Panc1 (cell line): ENCODE measurements around the gene UROC1. TPM values are rescaled to one million over a fixed set of nuclear protein-coding genes. Genes with fewer than 3 reads are reported as not detected.

Experiments used
- ATAC-seq: fragments of 200-7000 bp; cut with Tn5 transposase; 2 replicates; pipeline ENCODE4 v1.9.1; 2020; ENCODE audit warnings: mild to moderate bottlenecking, moderate library complexity
- BruUV-seq: library from RNA; stranded (reverse); fragments of 400-500 nt; replicated peaks from 2 replicates; lab custom pipeline; 2021; lab: Mats Ljungman, UMichigan
- CTCF ChIA-PET: fragments of 300-600 bp; sonication (Branson Sonifier 250); formaldehyde crosslinking; loops from one replicate; lab custom pipeline; 2022; ENCODE audit warnings: antibody characterized with exemption; lab: Charles Lee
- POLR2A ChIA-PET: fragments of 300-600 bp; sonication (Branson Sonifier 250); formaldehyde crosslinking; loops from one replicate; lab custom pipeline; 2022; ENCODE audit warnings: antibody characterized with exemption; lab: Charles Lee
- DNase-seq: peaks from one replicate; pipeline ENCODE4 v3.0.0-alpha.2; 2010; ENCODE audit warnings: low read depth, low spot score
- H3K27ac ChIP-seq: 2 replicates; pipeline ENCODE4 v1.5.1; 2011; ENCODE audit warnings: mild to moderate bottlenecking, low read length, inconsistent platforms
- H3K27me3 ChIP-seq: fragments of 200-500 bp; sonication (Bioruptor generic); 2 replicates; pipeline ENCODE4 v1.6.0; 2014; ENCODE audit warnings: low read length, inconsistent platforms; ENCODE audit not compliant: control insufficient read depth, insufficient read depth
- H3K36me3 ChIP-seq: fragments of 200-500 bp; sonication (Bioruptor generic); 2 replicates; pipeline ENCODE4 v1.5.1; 2014; ENCODE audit warnings: inconsistent platforms, mild to moderate bottlenecking, low read length, moderate library complexity; ENCODE audit not compliant: control insufficient read depth, insufficient read depth
- H3K4me1 ChIP-seq: 2 replicates; pipeline ENCODE4 v1.5.1; 2011; ENCODE audit warnings: inconsistent platforms, mild to moderate bottlenecking, low read length, moderate library complexity; ENCODE audit not compliant: control insufficient read depth, insufficient read depth
- H3K4me3 ChIP-seq, 2 experiments: 2 replicates each; pipeline ENCODE4 v1.5.1; 2011 to 2012; ENCODE audit warnings: low read depth in 2 of 2, low read length in 2 of 2, mild to moderate bottlenecking in 2 of 2, inconsistent platforms in 1 of 2, moderate library complexity in 1 of 2
- H3K9me3 ChIP-seq: fragments of 200-500 bp; sonication (Bioruptor generic); 2 replicates; pipeline ENCODE4 v1.5.1; 2014; ENCODE audit warnings: low read depth, mild to moderate bottlenecking, inconsistent platforms, low read length, moderate library complexity; ENCODE audit not compliant: control insufficient read depth, insufficient read depth
- POLR2AphosphoS5 ChIP-seq: IDR thresholded peaks from 2 replicates; pipeline ENCODE4 v1.6.1; 2012; ENCODE audit warnings: mild to moderate bottlenecking, low read depth, low read length, moderate library complexity
- SIN3A ChIP-seq: IDR thresholded peaks from 2 replicates; pipeline ENCODE4 v1.6.1; 2012; ENCODE audit warnings: low read depth, mild to moderate bottlenecking, low read length, moderate library complexity, borderline replicate concordance; ENCODE audit not compliant: insufficient read depth
- TCF7L2 ChIP-seq: IDR thresholded peaks from 2 replicates; pipeline ENCODE4 v1.6.1; 2011; ENCODE audit warnings: mild to moderate bottlenecking, low read depth, low read length, inconsistent platforms
- in situ Hi-C: cut with HindIII; loops from 2 replicates; pipeline ENCODE4 v1.10.0; 2016; ENCODE audit warnings: low sequenced_read_pairs, low pct_unique_long_range_greater_than_20kb
- intact Hi-C: fragments of 100-400 bp; cut with micrococcal nuclease; formaldehyde crosslinking; loops from one replicate; pipeline ENCODE4 v1.10.0; 2022; ENCODE audit not compliant: unreplicated experiment
- total RNA-seq: library from RNA; stranded (reverse); gene quantifications from one replicate; pipeline ENCODE4 v1.2.1, GENCODE V29; 2021; ENCODE audit not compliant: unreplicated experiment
- TF ChIP-seq, protein P1 (sequence below), 2 experiments: IDR thresholded peaks; 2 replicates each; pipeline ENCODE4 v1.6.1; 2011 to 2012; ENCODE audit warnings: low read depth in 2 of 2, control low read depth in 1 of 2, low read length in 1 of 2, mild to moderate bottlenecking in 1 of 2, moderate library complexity in 1 of 2; ENCODE audit not compliant: insufficient read depth in 1 of 2
- TF ChIP-seq, protein P2 (sequence below): fragments of 450-650 bp; IDR thresholded peaks from 2 replicates; pipeline ENCODE4 v1.5.1; 2017; ENCODE audit warnings: mild to moderate bottlenecking

The UROC1 gene
- total RNA-seq, 1 experiment from 2014 or later, result not detected

- ChIA-PET POLR2A (no interaction called here), CTCF (no interaction called here)
- intact Hi-C loops (no loop called here), in situ Hi-C loops (no loop called here)
- DNase-seq (no peak), ATAC-seq (no peak)
- no peak overlapping the region for H3K4me3 ChIP-seq
- H3K36me3 ChIP-seq, result 0 out of 2 replicates have a peak, but pooled peaks cover 2% of the 10 kb centered on the region
- no peaks in the 10 kb centered on the region for H3K27me3 ChIP-seq
- no peak for TF ChIP-seq POLR2AphosphoS5
- no peak for TF ChIP-seq TCF7L2
- TF ChIP-seq SIN3A, result no peak
- TF ChIP-seq, protein P1, sequence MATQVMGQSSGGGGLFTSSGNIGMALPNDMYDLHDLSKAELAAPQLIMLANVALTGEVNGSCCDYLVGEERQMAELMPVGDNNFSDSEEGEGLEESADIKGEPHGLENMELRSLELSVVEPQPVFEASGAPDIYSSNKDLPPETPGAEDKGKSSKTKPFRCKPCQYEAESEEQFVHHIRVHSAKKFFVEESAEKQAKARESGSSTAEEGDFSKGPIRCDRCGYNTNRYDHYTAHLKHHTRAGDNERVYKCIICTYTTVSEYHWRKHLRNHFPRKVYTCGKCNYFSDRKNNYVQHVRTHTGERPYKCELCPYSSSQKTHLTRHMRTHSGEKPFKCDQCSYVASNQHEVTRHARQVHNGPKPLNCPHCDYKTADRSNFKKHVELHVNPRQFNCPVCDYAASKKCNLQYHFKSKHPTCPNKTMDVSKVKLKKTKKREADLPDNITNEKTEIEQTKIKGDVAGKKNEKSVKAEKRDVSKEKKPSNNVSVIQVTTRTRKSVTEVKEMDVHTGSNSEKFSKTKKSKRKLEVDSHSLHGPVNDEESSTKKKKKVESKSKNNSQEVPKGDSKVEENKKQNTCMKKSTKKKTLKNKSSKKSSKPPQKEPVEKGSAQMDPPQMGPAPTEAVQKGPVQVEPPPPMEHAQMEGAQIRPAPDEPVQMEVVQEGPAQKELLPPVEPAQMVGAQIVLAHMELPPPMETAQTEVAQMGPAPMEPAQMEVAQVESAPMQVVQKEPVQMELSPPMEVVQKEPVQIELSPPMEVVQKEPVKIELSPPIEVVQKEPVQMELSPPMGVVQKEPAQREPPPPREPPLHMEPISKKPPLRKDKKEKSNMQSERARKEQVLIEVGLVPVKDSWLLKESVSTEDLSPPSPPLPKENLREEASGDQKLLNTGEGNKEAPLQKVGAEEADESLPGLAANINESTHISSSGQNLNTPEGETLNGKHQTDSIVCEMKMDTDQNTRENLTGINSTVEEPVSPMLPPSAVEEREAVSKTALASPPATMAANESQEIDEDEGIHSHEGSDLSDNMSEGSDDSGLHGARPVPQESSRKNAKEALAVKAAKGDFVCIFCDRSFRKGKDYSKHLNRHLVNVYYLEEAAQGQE (IDR thresholded peaks at IDR 0.05; ENCODE audit: insufficient read depth in 1 of 2, low read depth in 2 of 2, low read length in 1 of 2), result no peak
- TF ChIP-seq, protein P2, sequence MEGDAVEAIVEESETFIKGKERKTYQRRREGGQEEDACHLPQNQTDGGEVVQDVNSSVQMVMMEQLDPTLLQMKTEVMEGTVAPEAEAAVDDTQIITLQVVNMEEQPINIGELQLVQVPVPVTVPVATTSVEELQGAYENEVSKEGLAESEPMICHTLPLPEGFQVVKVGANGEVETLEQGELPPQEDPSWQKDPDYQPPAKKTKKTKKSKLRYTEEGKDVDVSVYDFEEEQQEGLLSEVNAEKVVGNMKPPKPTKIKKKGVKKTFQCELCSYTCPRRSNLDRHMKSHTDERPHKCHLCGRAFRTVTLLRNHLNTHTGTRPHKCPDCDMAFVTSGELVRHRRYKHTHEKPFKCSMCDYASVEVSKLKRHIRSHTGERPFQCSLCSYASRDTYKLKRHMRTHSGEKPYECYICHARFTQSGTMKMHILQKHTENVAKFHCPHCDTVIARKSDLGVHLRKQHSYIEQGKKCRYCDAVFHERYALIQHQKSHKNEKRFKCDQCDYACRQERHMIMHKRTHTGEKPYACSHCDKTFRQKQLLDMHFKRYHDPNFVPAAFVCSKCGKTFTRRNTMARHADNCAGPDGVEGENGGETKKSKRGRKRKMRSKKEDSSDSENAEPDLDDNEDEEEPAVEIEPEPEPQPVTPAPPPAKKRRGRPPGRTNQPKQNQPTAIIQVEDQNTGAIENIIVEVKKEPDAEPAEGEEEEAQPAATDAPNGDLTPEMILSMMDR, result no peak
- no peaks in the 10 kb centered on the region for H3K4me1 ChIP-seq
- no peak overlapping the region for H3K27ac ChIP-seq
- no TSS peak for BruUV-seq
- H3K9me3 ChIP-seq, result no peaks in the 10 kb centered on the region
Measured at GRCh38 chr3:126448136-126448892, 69.3 kb downstream of the UROC1 start.

DNA sequence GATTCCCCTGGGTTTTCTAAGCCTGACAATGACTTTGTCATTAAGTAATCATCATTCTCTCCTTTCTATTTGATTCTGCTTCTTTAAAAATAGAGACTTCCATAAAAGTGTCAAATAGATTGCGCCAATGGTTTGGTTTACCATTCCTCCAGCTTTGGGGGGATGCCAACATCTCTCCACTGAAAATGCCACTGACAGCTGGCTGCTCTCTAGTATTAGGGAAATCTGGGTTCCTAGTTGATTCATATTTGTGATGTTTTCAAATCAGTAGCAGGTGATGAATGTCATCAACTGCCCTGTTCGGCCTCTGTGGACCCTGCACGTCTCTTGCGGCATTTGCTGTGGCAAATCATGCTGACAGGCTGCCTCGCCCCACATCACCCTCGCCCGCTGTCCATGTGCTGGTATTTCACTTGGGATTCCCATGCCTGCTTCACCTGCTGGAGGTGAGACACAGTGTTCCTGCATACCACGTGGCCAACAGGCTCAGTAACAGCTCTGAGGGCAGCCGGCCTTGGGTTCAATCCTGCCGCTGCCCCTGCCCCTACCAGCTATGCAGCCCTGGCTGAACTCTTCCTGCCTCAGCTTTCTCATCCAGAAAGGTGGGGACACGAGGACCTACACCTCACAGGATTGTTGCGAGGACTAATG lies 70.0 kb downstream of the UROC1 start:
- CTCF ChIA-PET, result no interaction called here

More for the DNA sequence above, 70.0 kb downstream of the UROC1 start:
- H3K27me3 ChIP-seq, result no peaks in the 10 kb centered on the region
- ATAC-seq, result no peak
- no peak overlapping the region for H3K4me3 ChIP-seq
- BruUV-seq, result no TSS peak
- H3K36me3 ChIP-seq, result 0 out of 2 replicates have a peak, but pooled peaks cover 2% of the 10 kb centered on the region
- no peaks in the 10 kb centered on the region for H3K9me3 ChIP-seq
- POLR2A ChIA-PET, result no interaction called here
- DNase-seq, result no peak
- intact Hi-C loops, result no loop called here
- no peak overlapping the region for H3K27ac ChIP-seq
- in situ Hi-C loops, result no loop called here
- no peaks in the 10 kb centered on the region for H3K4me1 ChIP-seq
- TF ChIP-seq POLR2AphosphoS5 (no peak), SIN3A (no peak)
- TF ChIP-seq, protein P2, result no peak
